GM20431 (cell line): Measurements from ENCODE around the gene TTL.
"Not testable (repeated sequence)": the region's sequence is repeated elsewhere in the genome, so short reads cannot be mapped to it uniquely, and the experiment has no call there.

Source experiments
- in situ Hi-C: fragments of 300-500 bp; cut with MseI, MboI; formaldehyde crosslinking; loops from one replicate; pipeline ENCODE4 v1.15.0; 2020; ENCODE audit warnings: low sequenced_read_pairs; ENCODE audit not compliant: unreplicated experiment

The TTL gene

GRCh38 chr2:112509239-112509998 lies 27.5 kb downstream of the TTL start:
- in situ Hi-C loops, result not testable (repeated sequence)

- in situ Hi-C loops, result no loop called here
These were observed 34.8 kb downstream of the TTL start for GRCh38 chr2:112516801-112517200.

- in situ Hi-C loops, result no loop called here
These were observed 36.9 kb downstream of the TTL start for GRCh38 chr2:112518807-112519206.

GRCh38 chr2:112519506-112519905 lies 37.5 kb downstream of the TTL start:
- in situ Hi-C loops, result no loop called here

GRCh38 chr2:112520234-112520783 lies 38.4 kb downstream of the TTL start:
- in situ Hi-C loops, result no loop called here

- in situ Hi-C loops, result no loop called here
These were observed 41.4 kb downstream of the TTL start for GRCh38 chr2:112523291-112523777.

GRCh38 chr2:112524276-112524675 lies 42.3 kb downstream of the TTL start:
- in situ Hi-C loops, result not testable (repeated sequence)

- in situ Hi-C loops, result no loop called here
These were observed 46.6 kb downstream of the TTL start for GRCh38 chr2:112528541-112528940.

- in situ Hi-C loops, result no loop called here
These were observed 47.8 kb downstream of the TTL start for GRCh38 chr2:112529757-112530156.

GRCh38 chr2:112530728-112531127 lies 48.8 kb downstream of the TTL start:
- in situ Hi-C loops, result no loop called here

GRCh38 chr2:112534826-112535225 lies 52.9 kb downstream of the TTL start:
- in situ Hi-C loops, result no loop called here

GRCh38 chr2:112536665-112537064 lies 54.7 kb downstream of the TTL start:
- in situ Hi-C loops, result not testable (repeated sequence)

- in situ Hi-C loops, result no loop called here
These were observed 57.4 kb downstream of the TTL start for GRCh38 chr2:112539306-112539705.

GRCh38 chr2:112540906-112541305 lies 59.0 kb downstream of the TTL start:
- in situ Hi-C loops, result no loop called here

GRCh38 chr2:112541315-112542122 lies 59.6 kb downstream of the TTL start:
- in situ Hi-C loops, result no loop called here

GRCh38 chr2:112542123-112542983 lies 60.4 kb downstream of the TTL start, which contains the start of gene POLR1B:
Gene POLR1B, plus strand, starts transcription at chr2:112542465. Its CDS starts 30 bp downstream, at chr2:112542495.
- in situ Hi-C loops, result no loop called here

- in situ Hi-C loops, result no loop called here
These were observed 61.2 kb downstream of the TTL start for GRCh38 chr2:112542984-112543661.

GRCh38 chr2:112547333-112547732 lies 65.4 kb downstream of the TTL start:
- in situ Hi-C loops, result no loop called here

GRCh38 chr2:112548980-112549379 lies 67.0 kb downstream of the TTL start:
- in situ Hi-C loops, result no loop called here
